K562 (cell line): ENCODE measurements around the gene HCRTR1. TPM values are rescaled to one million over a fixed set of nuclear protein-coding genes. Genes with fewer than 3 reads are reported as not detected.

ENCODE experiments used
- ARNT ChIP-seq, 2 experiments: fragments of 450-650 bp; IDR thresholded peaks; 2 replicates each; pipeline ENCODE4 v1.6.1; 2016; ENCODE audit warnings: mild to moderate bottlenecking in 1 of 2
- ATF2 ChIP-seq: sonication (generic); formaldehyde crosslinking; IDR thresholded peaks from 2 replicates; pipeline ENCODE4 v1.8.1; 2022; ENCODE audit warnings: missing genetic modification reagents
- BRD4 ChIP-seq: fragments of 200-600 bp; sonication (generic); IDR thresholded peaks from 2 replicates; pipeline ENCODE4 v1.6.1; 2017; ENCODE audit warnings: inconsistent platforms
- CBFB ChIP-seq: sonication (generic); formaldehyde crosslinking; IDR thresholded peaks from 2 replicates; pipeline ENCODE4 v1.4.0; 2020; ENCODE audit warnings: mild to moderate bottlenecking, missing genetic modification reagents
- CCNT2 ChIP-seq: IDR thresholded peaks from 2 replicates; pipeline ENCODE4 v1.6.1; 2011; ENCODE audit warnings: borderline replicate concordance, low read depth, mild to moderate bottlenecking, moderate library complexity, mixed read lengths, low read length; ENCODE audit not compliant: insufficient read length; ENCODE audit errors: extremely low read depth
- CHD2 ChIP-seq: IDR thresholded peaks from 2 replicates; pipeline ENCODE4 v1.6.1; 2011; ENCODE audit warnings: low read depth, low read length
- CTBP1 ChIP-seq: fragments of 450-650 bp; IDR thresholded peaks from 2 replicates; pipeline ENCODE4 v1.6.1; 2016; ENCODE audit warnings: borderline replicate concordance
- ID3 ChIP-seq, 2 experiments: fragments of 250-450 bp in 1 of 2; fragments of 450-650 bp in 1 of 2; sonication (Bioruptor Pico) in 1 of 2; IDR thresholded peaks; 2 replicates each; pipeline versions ENCODE4 v1.6.1 to v1.8.0; 2016 to 2021; ENCODE audit warnings: mild to moderate bottlenecking in 2 of 2, moderate library complexity in 2 of 2, missing compliant biosample characterization in 1 of 2, missing genetic modification characterization in 1 of 2
- NFE2L1 ChIP-seq: fragments of 450-650 bp; IDR thresholded peaks from 2 replicates; pipeline ENCODE4 v1.6.1; 2016; ENCODE audit warnings: missing genetic modification characterization, low read depth, mild to moderate bottlenecking, missing compliant biosample characterization, moderate library complexity, borderline replicate concordance
- NUFIP1 ChIP-seq: fragments of 450-650 bp; IDR thresholded peaks from 2 replicates; pipeline ENCODE4 v1.6.1; 2018; ENCODE audit not compliant: partially characterized antibody
- PHB ChIP-seq: fragments of 250-450 bp; sonication (Bioruptor Pico); IDR thresholded peaks from 2 replicates; pipeline ENCODE4 v1.5.0; 2021
- POLR2H ChIP-seq: IDR thresholded peaks from 2 replicates; pipeline ENCODE4 v1.6.1; 2016; ENCODE audit warnings: missing genetic modification characterization, low read depth, mild to moderate bottlenecking, control low read depth, missing compliant biosample characterization, moderate library complexity
- POLR3G ChIP-seq: IDR thresholded peaks from 2 replicates; pipeline ENCODE4 v1.6.1; 2011; ENCODE audit not compliant: insufficient read length, insufficient replicate concordance; ENCODE audit errors: extremely low read depth
- RCOR1 ChIP-seq, 2 experiments: IDR thresholded peaks; 2 replicates each; pipeline ENCODE4 v1.6.1; 2012; ENCODE audit warnings: low read depth in 2 of 2, low read length in 2 of 2, borderline replicate concordance in 1 of 2, improper control_type of control experiment in 1 of 2
- SRSF3 ChIP-seq: fragments of 200-400 bp; formaldehyde crosslinking; IDR thresholded peaks from 2 replicates; pipeline ENCODE4 v1.6.1; 2016; ENCODE audit warnings: mild to moderate bottlenecking, low read length, moderate library complexity; ENCODE audit not compliant: insufficient read depth
- SRSF9 ChIP-seq: fragments of 200-400 bp; formaldehyde crosslinking; IDR thresholded peaks from 2 replicates; pipeline ENCODE4 v1.6.1; 2017; ENCODE audit warnings: low read depth, low read length, borderline replicate concordance
- TSC22D4 ChIP-seq: fragments of 450-650 bp; IDR thresholded peaks from 2 replicates; pipeline ENCODE4 v1.6.1; 2016; ENCODE audit warnings: missing genetic modification characterization, missing biosample characterization, control low read depth
- ZFP30 ChIP-seq: fragments of 250-450 bp; sonication (Bioruptor Pico); IDR thresholded peaks from 2 replicates; pipeline ENCODE4 v1.8.0; 2022; ENCODE audit warnings: moderate library complexity, mild to moderate bottlenecking, inconsistent platforms, borderline replicate concordance
- ZFX ChIP-seq: sonication (generic); formaldehyde crosslinking; IDR thresholded peaks from 2 replicates; pipeline ENCODE4 v1.8.0; 2022; ENCODE audit warnings: mild to moderate bottlenecking, missing genetic modification reagents, moderate library complexity
- ZKSCAN8 ChIP-seq: fragments of 200-800 bp; sonication (Bioruptor generic); IDR thresholded peaks from 2 replicates; pipeline ENCODE4 v1.6.1; 2016; ENCODE audit warnings: missing genetic modification characterization, missing compliant biosample characterization
- ZNF165 ChIP-seq: fragments of 250-450 bp; sonication (Bioruptor Pico); IDR thresholded peaks from 2 replicates; pipeline ENCODE4 v1.4.0; 2020; ENCODE audit warnings: borderline replicate concordance
- ZNF592 ChIP-seq: fragments of 450-650 bp; IDR thresholded peaks from 2 replicates; pipeline ENCODE4 v1.6.1; 2017; ENCODE audit warnings: antibody characterized with exemption, mild to moderate bottlenecking
- polyA plus RNA-seq, 8 experiments: library from polyadenylated mRNA; depleted of rRNA in 4 of 8; stranded (reverse) in 5 of 8; unstranded in 3 of 8; fragments of >200 nt; fragmentation: Nextera tagmentation in 2 of 8; fragmentation: Illumina TruSeq in 1 of 8; extraction: Ambion mirVana in 2 of 8; extraction: Trizol in 1 of 8; gene quantifications; 2 replicates each; pipeline versions ENCODE4 v1.2.1 to v1.2.3, GENCODE V29; 2011 to 2014; ENCODE audit warnings: inconsistent platforms in 1 of 8, missing spikeins in 1 of 8
- total RNA-seq, 7 experiments: library from RNA; depleted of rRNA in 6 of 7; stranded (reverse); fragments of >200 nt in 6 of 7; fragmentation: Illumina TruSeq in 2 of 7; extraction: Trizol in 2 of 7; gene quantifications; 2 replicates each; pipeline versions ENCODE4 v1.2.1 to v1.2.3, GENCODE V29; 2011 to 2021; ENCODE audit warnings: low replicate concordance in 1 of 7

Gene HCRTR1
- total and polyA plus RNA-seq, 9 of the 15 experiments (the other 6 are each of a cell fraction or from before 2014, with no cell fraction given): not detected

- TF ChIP-seq ATF2 (CRISPR knock-in tag) (no peak; the same call in 1 of the 2 replicates), NUFIP1 (no peak), POLR3G (no peak), BRD4 (no peak), ZFX (CRISPR knock-in tag) (peak; percentile 96), PHB (CRISPR knock-in tag) (no peak; the same call in 1 of the 2 replicates), ZNF165 (CRISPR knock-in tag) (no peak; the same call in 1 of the 2 replicates), NFE2L1 (tag) (no peak), CHD2 (peak; percentile 63), CTBP1 (peak; percentile 68; the same call in 1 of the 2 replicates), ID3 (CRISPR knock-in tag; IDR thresholded peaks at IDR 0.05) (no peak), ID3 (tag; IDR thresholded peaks at IDR 0.05) (peak; percentile 6; the same call in 1 of the 2 replicates), ZNF592 (no peak; the same call in 1 of the 2 replicates), ARNT (IDR thresholded peaks at IDR 0.05) (peak; percentile 72 to 90), ZKSCAN8 (no peak), CBFB (CRISPR knock-in tag) (no peak; the same call in 1 of the 2 replicates), POLR2H (peak; percentile 86), RCOR1 (IDR thresholded peaks at IDR 0.05; ENCODE audit: borderline replicate concordance in 1 of 2, low read depth in 2 of 2, low read length in 2 of 2) (peak in 1 of 2 experiments; percentile 60; a peak in 1 of 4 replicates), SRSF9 (no peak), TSC22D4 (no peak), SRSF3 (no peak), ZFP30 (CRISPR knock-in tag) (no peak), CCNT2 (no peak)
These were observed 27.2 kb downstream of the HCRTR1 start, which contains the start of gene PEF1 (continued) for GRCh38 chr1:31644560-31645273.
